ENCODE data around the gene EVPLL.
"Not testable (repeated sequence)": the region's sequence is repeated elsewhere in the genome, so short reads cannot be mapped to it uniquely, and the experiment has no call there.

DNA sequence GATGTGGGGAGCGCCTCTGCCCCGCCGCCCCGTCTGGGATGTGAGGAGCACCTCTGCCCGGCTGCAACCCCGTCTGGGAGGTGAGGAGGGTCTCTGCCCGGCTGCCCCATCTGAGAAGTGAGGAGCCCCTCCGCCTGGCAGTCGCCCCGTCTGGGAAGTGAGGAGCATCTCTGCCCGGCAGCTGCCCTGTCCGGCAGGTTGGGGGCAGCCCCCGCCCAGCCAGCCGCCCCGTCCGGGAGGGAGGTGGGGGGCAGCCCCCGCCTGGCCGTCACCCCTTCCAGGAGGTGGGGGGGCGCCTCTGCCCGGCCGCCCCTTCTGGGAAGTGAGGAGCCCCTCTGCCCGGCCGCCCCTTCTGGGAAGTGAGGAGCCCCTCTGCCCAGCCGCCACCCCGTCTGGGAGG, 39.4 kb upstream of the EVPLL start:
- not testable (repeated sequence) for TF ChIP-seq EZH2 (IDR thresholded peaks at IDR 0.05); FOXP2 (optimal IDR thresholded peaks at IDR 0.05; ENCODE audit: control extremely low read depth, extremely low read length, insufficient read depth); POLR2AphosphoS5 (IDR thresholded peaks at IDR 0.05; ENCODE audit: borderline replicate concordance, low read depth, low read length)
